Thyroid gland (tissue), 4 donors: ENCODE measurements around the gene SRSF12.

Experiments
- POLR2A ChIP-seq, 2 donors: fragments of 450-650 bp; IDR thresholded peaks; one replicate each; pipeline ENCODE4 v1.6.1; 2017; ENCODE audit warnings: antibody characterized with exemption in 2 of 2, mild to moderate bottlenecking in 2 of 2, moderate library complexity in 1 of 2
- TF ChIP-seq, protein P1 (sequence below), 6 experiments: fragments of 200-600 bp in 3 of 6; fragments of 450-650 bp in 3 of 6; sonication (generic) in 3 of 6; IDR thresholded peaks; one replicate each; pipeline ENCODE4 v1.5.1; 2016 to 2019; ENCODE audit warnings: antibody characterized with exemption in 6 of 6, mild to moderate bottlenecking in 2 of 6, inconsistent platforms in 1 of 6, moderate library complexity in 1 of 6

DNA sequence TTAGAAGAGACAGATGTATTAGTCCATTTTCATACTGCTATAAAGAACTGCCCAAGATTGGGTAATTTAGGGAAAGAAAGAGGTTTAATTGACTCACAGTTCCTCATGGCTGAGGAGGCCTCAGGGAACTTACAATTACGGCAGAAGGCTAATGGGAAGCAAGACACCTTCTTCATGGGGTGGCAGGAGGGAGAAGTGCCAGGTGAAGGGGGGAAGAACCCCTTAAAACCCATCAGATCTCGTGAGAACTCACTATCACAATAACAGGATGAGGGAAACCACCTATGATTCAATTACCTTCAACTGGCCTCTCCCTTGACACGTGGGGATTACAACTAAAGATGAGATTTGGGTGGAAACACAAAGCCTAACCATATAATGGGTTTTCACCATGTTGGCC, 66.2 kb downstream of the SRSF12 start:
- no peak for TF ChIP-seq POLR2A (IDR thresholded peaks at IDR 0.05)
- TF ChIP-seq, protein P1, sequence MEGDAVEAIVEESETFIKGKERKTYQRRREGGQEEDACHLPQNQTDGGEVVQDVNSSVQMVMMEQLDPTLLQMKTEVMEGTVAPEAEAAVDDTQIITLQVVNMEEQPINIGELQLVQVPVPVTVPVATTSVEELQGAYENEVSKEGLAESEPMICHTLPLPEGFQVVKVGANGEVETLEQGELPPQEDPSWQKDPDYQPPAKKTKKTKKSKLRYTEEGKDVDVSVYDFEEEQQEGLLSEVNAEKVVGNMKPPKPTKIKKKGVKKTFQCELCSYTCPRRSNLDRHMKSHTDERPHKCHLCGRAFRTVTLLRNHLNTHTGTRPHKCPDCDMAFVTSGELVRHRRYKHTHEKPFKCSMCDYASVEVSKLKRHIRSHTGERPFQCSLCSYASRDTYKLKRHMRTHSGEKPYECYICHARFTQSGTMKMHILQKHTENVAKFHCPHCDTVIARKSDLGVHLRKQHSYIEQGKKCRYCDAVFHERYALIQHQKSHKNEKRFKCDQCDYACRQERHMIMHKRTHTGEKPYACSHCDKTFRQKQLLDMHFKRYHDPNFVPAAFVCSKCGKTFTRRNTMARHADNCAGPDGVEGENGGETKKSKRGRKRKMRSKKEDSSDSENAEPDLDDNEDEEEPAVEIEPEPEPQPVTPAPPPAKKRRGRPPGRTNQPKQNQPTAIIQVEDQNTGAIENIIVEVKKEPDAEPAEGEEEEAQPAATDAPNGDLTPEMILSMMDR (IDR thresholded peaks at IDR 0.05), result no peak
